Uterus (tissue), 2 donors: ENCODE data around the gene DUS2.
"Not testable (repeated sequence)": the region's sequence is repeated elsewhere in the genome, so short reads cannot be mapped to it uniquely, and the experiment has no call there.

Experiments used
- CTCF ChIP-seq, 4 experiments: fragments of 200-600 bp in 2 of 4; fragments of 450-650 bp in 2 of 4; sonication (generic) in 2 of 4; IDR thresholded peaks; one replicate each; pipeline ENCODE4 v1.5.1; 2016 to 2019; ENCODE audit warnings: antibody characterized with exemption in 4 of 4, mild to moderate bottlenecking in 2 of 4, moderate library complexity in 1 of 4
- POLR2A ChIP-seq, 2 donors: fragments of 450-650 bp; IDR thresholded peaks; one replicate each; pipeline ENCODE4 v1.6.1; 2016; ENCODE audit warnings: antibody characterized with exemption in 2 of 2, mild to moderate bottlenecking in 1 of 2, moderate library complexity in 1 of 2

- not testable (repeated sequence) for TF ChIP-seq CTCF, POLR2A (IDR thresholded peaks at IDR 0.05)
Measured at GRCh38 chr16:68120496-68120895, 97.4 kb downstream of the DUS2 start.
